Measurements from ENCODE around the gene TASOR. TPM values are rescaled to one million over a fixed set of nuclear protein-coding genes. Genes with fewer than 3 reads are reported as not detected.

The TASOR gene
- total RNA-seq, 1 donor from 2014 or later = 23.2 TPM

Other genes with a start within 250 kb of the TASOR start
- 0.94 TPM for gene ERC2, start 214.8 kb downstream of the TASOR start, total RNA-seq
- 12.4 TPM for gene CCDC66, start 126.1 kb downstream of the TASOR start, total RNA-seq
- 17.6 TPM for gene ARHGEF3, start 118.7 kb upstream of the TASOR start, total RNA-seq

Measured in left ventricle myocardium superior (tissue), 1 donor.